ENCODE data around the gene GPR32. TPM values are rescaled to one million over a fixed set of nuclear protein-coding genes. Genes with fewer than 3 reads are reported as not detected.
"Not testable (repeated sequence)": the region's sequence is repeated elsewhere in the genome, so short reads cannot be mapped to it uniquely, and the experiment has no call there.

GPR32 gene
- total RNA-seq, 6 experiments from 2014 or later, result not detected

DNA sequence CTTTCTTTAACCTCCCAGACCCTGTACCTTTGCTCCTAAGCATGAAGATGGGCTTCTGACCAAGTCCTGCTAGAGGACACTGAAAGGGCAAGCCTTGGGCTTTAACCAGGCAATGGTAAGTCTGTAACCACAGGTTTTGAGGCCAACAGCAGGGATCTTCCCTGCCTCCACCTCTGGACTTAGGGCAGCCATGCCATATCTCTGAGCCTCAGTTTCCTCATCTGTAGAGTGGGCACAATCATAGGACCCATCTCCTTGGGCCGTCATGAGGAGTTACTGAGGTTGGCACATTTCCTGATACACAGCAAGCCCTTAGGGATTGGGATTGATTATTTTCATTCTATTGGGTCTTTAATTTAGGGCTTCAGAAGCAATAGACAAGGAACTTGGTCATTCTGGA is 38.6 kb downstream of the GPR32 start:
- no peak for ATAC-seq
- Histone ChIP-seq H3K36me3 (no peaks in the 10 kb centered on the region), H3K27ac (no peak overlapping the region), H3K9me3 (no peaks in the 10 kb centered on the region), H3K27me3 (no peaks in the 10 kb centered on the region), H3K4me1 (peaks cover 0 to 4% (median 0%) of the 10 kb centered on the region in 4 donors), H3K4me3 (no peak overlapping the region)
- TF ChIP-seq, protein P1, sequence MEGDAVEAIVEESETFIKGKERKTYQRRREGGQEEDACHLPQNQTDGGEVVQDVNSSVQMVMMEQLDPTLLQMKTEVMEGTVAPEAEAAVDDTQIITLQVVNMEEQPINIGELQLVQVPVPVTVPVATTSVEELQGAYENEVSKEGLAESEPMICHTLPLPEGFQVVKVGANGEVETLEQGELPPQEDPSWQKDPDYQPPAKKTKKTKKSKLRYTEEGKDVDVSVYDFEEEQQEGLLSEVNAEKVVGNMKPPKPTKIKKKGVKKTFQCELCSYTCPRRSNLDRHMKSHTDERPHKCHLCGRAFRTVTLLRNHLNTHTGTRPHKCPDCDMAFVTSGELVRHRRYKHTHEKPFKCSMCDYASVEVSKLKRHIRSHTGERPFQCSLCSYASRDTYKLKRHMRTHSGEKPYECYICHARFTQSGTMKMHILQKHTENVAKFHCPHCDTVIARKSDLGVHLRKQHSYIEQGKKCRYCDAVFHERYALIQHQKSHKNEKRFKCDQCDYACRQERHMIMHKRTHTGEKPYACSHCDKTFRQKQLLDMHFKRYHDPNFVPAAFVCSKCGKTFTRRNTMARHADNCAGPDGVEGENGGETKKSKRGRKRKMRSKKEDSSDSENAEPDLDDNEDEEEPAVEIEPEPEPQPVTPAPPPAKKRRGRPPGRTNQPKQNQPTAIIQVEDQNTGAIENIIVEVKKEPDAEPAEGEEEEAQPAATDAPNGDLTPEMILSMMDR (IDR thresholded peaks at IDR 0.05), result no peak
- TF ChIP-seq POLR2A (IDR thresholded peaks at IDR 0.05), result no peak
- no peak for DNase-seq
- 40% methylated on average over 1 of the region's 1 CpG for WGBS (ENCODE audit: insufficient coverage, low coverage, low lambda C conversion rate, missing lambda C conversion rate)
- intact Hi-C loops (cut with DNase I), result no loop called here

DNA sequence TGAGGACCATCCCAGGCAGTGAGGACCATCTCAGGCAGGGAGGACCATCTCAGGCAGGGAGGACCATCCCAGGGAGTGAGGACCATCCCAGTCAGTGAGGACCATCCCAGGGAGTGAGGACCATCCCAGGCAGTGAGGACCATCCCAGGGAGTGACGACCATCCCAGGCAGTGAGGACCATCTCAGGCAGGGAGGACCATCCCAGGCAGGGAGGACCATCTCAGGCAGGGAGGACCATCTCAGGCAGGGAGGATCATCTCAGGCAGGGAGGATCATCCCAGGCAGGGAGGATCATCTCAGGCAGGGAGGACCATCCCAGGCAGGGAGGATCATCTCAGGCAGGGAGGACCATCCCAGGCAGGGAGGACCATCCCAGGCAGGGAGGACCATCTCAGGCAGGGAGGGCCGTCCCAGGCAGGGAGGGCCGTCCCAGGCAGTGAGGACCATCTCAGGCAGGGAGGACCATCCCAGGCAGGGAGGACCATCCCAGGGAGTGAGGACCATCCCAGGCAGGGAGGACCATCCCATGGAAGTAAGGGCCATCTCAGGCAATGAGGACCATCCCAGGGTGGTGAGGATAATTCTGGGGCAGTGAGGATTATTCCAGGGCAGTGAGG is 41.5 kb downstream of the GPR32 start:
- H3K4me3 ChIP-seq; H3K27ac ChIP-seq; H3K27me3 ChIP-seq; ATAC-seq; DNase-seq; H3K4me1 ChIP-seq; H3K9me3 ChIP-seq; H3K36me3 ChIP-seq; intact Hi-C loops (cut with DNase I): not testable (repeated sequence)
- WGBS (ENCODE audit: insufficient coverage, low coverage, low lambda C conversion rate, missing lambda C conversion rate), result 73% methylated on average over 3 of the region's 3 CpGs

DNA sequence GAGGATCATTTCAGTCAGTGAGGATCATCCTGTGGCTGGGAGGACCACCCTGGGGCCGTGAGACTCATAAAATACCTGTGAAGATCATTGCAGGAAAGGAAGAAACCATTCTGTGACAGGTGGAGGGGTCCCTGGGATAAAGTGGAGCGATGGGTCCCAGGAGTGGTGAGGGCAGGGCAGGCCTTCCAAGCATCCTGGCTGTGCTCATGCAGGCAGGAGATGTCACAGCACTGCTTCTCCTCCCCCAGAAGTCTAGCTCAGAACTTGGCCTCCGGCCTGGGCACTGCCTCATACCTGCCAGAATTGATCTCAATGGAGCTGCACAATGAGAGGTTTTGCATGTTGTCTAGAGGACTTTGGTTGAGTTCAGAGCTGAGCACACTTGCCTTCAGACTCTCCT is 42.2 kb downstream of the GPR32 start:
- H3K36me3 ChIP-seq, result no peaks in the 10 kb centered on the region
- ATAC-seq, result no peak
- H3K4me1 ChIP-seq, result no peaks in the 10 kb centered on the region
- no peak for DNase-seq
- no peak overlapping the region for H3K27ac ChIP-seq
- H3K9me3 ChIP-seq, result no peaks in the 10 kb centered on the region
- 0% methylated on average over 1 of the region's 3 CpGs for WGBS (ENCODE audit: insufficient coverage, low coverage, low lambda C conversion rate, missing lambda C conversion rate)
- intact Hi-C loops (cut with DNase I), result no loop called here
- no peaks in the 10 kb centered on the region for H3K27me3 ChIP-seq
- TF ChIP-seq POLR2A (IDR thresholded peaks at IDR 0.05), result no peak
- TF ChIP-seq, protein P1 (IDR thresholded peaks at IDR 0.05), result no peak
- no peak overlapping the region for H3K4me3 ChIP-seq

DNA sequence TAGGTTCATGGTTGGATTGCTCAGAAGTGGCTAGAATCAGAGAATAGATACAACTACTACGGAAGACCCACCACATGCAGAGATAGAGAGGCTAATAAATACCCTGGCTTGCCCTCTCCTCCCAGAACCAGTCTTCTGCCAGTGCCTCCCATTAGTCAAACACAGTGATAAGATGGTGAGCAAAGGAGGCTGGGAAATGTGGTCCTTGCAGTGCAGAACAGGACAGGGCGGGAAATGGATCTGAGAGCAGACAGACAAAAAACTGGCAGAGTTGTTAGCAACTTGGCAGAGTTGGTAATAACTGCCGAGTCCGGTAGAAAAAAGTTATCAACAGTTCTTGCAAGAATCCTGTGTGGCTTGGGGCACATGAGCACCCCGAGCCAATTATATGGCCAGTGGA is 44.6 kb downstream of the GPR32 start:
- Histone ChIP-seq H3K4me3 (no peak overlapping the region), H3K4me1 (peaks cover 0 to 4% (median 0%) of the 10 kb centered on the region in 4 donors), H3K36me3 (no peaks in the 10 kb centered on the region), H3K9me3 (no peaks in the 10 kb centered on the region), H3K27ac (no peak overlapping the region), H3K27me3 (peaks cover 0 to 2% of the 10 kb centered on the region in 2 donors)
- no peak for ATAC-seq
- TF ChIP-seq, protein P1 (IDR thresholded peaks at IDR 0.05), result no peak
- no peak for TF ChIP-seq POLR2A (IDR thresholded peaks at IDR 0.05)
- 51% methylated on average over 3 of the region's 5 CpGs for WGBS (ENCODE audit: insufficient coverage, low coverage, low lambda C conversion rate, missing lambda C conversion rate)
- no peak for DNase-seq
- intact Hi-C loops (cut with DNase I), result no loop called here

DNA sequence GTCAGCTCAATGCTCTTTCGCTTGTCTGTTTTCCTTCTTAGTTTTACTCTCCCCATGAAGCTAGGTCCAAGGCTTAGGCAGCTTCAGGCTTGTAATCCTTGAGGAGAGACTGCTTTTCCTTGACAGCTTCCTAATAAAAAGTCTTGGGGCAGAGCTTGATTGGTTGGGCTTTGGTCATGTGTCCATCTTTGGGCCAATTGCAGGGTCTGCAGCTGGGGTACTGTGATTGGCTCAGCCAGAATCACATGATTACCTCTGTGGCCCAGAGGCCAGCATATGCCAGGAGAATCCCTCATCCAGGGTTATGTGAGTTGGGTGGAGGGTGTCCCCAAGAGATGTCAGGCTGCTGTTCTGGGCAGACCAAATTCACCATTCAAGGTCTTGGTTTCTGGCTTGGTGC is 45.2 kb downstream of the GPR32 start:
- 86% methylated on average over 1 of the region's 1 CpG for WGBS (ENCODE audit: insufficient coverage, low coverage, low lambda C conversion rate, missing lambda C conversion rate)
- intact Hi-C loops (cut with DNase I), result no loop called here
- no peaks in the 10 kb centered on the region for H3K9me3 ChIP-seq
- H3K4me1 ChIP-seq, result peaks cover 0 to 4% (median 0%) of the 10 kb centered on the region in 4 donors
- H3K36me3 ChIP-seq, result no peaks in the 10 kb centered on the region
- H3K27me3 ChIP-seq, result peaks cover 0 to 2% of the 10 kb centered on the region in 2 donors
- H3K4me3 ChIP-seq, result no peak overlapping the region
- DNase-seq, result no peak
- TF ChIP-seq, protein P1 (IDR thresholded peaks at IDR 0.05), result no peak
- TF ChIP-seq POLR2A (IDR thresholded peaks at IDR 0.05), result no peak
- no peak for ATAC-seq
- H3K27ac ChIP-seq, result no peak overlapping the region

All from right lobe of liver (tissue), 6 donors.